Neural progenitor cell (in vitro differentiated cells): ENCODE data around the gene ZNF107.

ENCODE experiments used
- CTCF ChIP-seq: fragments of 200-600 bp; sonication (generic); IDR thresholded peaks from 2 replicates; pipeline ENCODE4 v1.5.1; 2017; ENCODE audit warnings: antibody characterized with exemption, mild to moderate bottlenecking
- EZH2 ChIP-seq: fragments of 200-600 bp; sonication (generic); IDR thresholded peaks from 2 replicates; pipeline ENCODE4 v1.6.1; 2017; ENCODE audit warnings: antibody characterized with exemption, mild to moderate bottlenecking, moderate library complexity
- EZH2phosphoT487 ChIP-seq: fragments of 200-600 bp; sonication (generic); IDR thresholded peaks from 2 replicates; pipeline ENCODE4 v1.6.1; 2017; ENCODE audit warnings: antibody characterized with exemption

GRCh38 chr7:64656489-64656888 lies 9.4 kb upstream of the ZNF107 start:
- no peak for TF ChIP-seq CTCF
- TF ChIP-seq EZH2phosphoT487 = no peak
- no peak for TF ChIP-seq EZH2
